CD4-positive, alpha-beta T cell treated with Interleukin-15 for 4 hours (primary cell): ENCODE measurements around the gene AGRP.
"Not testable (repeated sequence)": the region's sequence is repeated elsewhere in the genome, so short reads cannot be mapped to it uniquely, and the experiment has no call there.

Experiments used
- DNase-seq: peaks from one replicate; pipeline ENCODE4 v3.0.0-alpha.2; 2020; ENCODE audit warnings: low spot score

Gene AGRP

DNA sequence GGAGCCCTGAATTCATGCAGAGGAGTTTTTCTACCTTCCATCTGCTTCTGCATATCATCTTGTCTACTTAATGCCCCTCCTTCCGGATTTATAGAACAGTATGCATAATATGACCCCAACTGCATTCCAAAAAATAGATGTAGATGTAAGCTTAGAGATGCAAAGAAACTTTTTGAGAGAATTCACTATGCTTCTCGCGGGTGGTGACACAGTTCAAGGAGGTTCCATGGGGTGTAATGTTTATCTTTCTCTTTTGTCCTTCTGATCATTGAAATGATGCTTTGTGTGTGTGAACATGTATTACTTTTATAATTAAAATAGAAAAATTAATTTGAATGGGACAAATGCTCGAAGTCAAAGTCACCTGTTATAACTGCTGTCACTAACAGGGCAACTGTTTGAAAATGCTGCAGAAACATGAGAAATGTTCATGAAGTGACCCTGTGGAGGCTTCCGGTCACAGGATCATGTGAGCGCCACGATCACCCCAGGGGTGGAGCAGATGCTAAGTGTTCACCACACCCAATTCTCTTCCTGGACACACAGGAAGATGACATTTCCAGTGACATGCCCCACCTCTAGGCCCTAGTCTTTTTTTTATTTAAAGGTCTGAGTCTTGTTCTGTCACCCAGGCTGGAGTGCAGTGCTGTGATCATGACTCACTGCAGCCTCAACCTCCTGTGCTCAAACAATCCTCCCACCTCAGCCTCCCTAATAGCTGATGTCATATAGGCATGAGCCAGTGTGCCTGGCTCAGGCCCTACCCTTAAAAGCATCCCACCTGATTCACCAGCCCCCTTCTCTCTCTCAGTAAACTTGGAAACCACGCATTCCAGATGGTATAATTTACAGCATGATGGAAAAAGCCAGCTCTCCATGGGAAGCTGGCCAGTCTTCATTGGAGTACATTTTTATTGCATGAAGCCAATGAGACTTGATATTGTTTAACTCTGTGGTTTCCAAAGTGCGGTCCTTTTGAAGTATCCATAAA is 21.0 kb upstream of the AGRP start:
- peak; percentile 74 for DNase-seq

DNA sequence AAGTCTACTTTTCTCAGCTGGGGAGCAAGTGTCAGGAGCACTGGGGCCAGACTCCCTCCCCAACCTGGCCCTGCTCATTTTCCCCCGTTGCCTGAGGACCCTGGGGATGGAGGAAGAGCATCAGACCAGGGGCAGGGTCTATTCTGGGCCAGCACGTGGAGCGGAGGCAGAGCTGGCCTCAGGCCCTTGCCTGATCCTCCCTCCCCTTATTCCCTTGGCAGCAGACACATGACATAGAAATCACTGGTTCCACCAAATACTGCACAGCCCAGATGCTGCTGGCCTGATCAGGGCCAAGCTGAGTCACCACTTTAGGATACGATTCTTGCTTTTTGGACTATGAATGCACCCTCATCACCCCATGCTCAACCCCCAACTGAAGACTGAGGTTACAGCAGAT is 15.8 kb upstream of the AGRP start:
- DNase-seq, result no peak

DNA sequence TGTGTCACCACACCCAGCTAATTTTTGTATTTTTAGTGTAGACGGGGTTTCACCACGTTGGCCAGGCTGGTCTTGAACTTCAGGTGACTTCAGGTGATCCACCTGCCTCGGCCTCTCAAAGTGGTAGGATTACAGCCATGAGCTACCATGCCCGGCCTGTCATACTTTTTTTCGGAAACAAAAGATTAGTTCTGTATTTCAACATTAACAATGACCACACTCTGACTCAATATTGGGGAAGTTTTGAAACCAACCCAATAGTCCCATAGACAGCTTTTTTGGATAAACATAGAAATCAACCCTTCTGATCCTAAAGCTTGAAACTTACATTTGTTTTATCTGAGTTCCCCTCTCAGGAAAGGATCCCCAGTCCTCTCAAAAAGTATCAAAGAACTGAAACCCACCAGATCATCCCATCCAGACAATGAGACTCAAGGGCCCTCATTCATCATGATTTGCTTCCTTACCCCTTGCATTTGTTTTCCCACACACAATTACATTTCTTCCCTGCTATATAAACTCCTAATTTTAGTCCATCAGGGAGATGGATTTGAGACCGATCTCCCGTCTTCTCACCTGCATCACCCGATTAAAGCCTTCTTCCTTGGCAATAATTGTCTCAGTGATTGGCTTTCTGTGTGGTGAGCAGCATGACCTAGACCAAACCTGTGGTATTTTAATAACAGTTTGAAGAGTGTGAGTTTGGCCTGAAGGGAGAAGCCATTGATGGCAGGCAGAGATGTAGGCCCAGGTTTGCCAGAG is 7.2 kb upstream of the AGRP start:
- no peak for DNase-seq

DNA sequence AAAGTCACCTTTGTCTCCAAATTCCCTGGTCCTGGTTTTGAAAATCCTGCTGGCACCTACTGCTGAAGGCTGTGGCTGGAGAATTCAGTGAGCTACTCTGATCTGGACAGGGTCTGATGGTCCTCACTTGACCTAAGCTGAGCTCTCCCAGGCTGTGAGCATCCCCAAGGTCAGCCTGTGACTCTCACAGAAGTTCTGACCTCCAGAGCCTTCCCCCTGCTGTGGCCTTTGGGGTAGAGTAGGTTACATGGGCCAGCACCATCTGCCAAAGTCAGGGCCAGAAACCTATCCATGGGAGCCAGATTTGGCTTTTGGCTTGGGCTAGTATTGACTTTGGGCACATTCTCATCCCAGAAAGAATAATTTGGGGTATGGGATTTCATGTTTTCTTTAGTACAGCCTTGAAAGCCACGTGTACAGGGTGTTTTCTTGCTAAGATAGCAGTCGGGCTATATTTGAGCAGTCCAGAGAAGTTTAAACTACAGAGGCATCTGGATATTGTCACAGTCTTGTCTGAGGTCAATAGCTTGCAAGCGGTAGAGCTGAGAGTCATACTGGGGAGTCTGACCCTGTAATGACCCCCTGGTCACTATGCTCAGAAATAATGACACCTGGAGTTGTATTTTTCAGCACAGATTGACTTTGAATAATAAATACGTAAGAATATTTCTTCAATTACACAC is 6.2 kb upstream of the AGRP start:
- no peak for DNase-seq

DNA sequence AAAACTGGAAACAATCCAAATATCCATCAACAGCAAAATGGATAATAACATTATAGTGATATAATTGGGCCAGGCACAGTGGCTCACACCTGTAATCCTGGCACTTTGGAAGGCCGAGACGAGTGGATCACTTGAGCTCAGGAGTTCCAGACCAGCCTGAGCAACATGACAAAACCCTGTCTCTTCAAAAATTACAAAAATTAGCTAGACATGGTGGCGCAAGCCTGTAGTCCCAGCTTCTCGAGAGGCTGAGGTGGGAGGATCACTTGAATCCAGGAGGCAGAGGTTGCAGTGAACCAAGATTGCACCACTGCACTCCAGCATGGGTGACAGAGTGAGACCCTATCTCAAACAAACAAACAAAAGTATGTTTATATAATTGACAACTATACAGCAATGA is 4.2 kb upstream of the AGRP start:
- not testable (repeated sequence) for DNase-seq

DNA sequence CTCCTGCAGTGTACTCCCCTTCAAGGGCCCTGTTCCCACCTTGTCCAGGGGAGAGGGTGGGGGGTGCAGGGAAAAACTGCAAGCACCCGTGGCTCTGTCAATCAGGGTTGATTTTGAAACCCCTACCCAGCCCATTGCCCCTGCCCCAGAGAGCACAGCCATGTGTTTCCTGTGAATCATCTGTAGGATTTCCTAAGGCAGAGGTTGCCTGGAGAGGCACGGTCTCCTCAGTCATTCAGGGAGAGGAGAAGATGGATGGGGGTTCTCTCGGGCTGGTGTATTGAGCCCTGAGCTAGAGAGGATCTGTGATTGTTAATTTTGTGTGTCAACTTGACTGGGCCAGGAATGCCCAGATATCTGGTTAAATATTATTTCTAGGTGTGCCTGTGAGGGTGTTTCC is 3.5 kb upstream of the AGRP start:
- no peak for DNase-seq

DNA sequence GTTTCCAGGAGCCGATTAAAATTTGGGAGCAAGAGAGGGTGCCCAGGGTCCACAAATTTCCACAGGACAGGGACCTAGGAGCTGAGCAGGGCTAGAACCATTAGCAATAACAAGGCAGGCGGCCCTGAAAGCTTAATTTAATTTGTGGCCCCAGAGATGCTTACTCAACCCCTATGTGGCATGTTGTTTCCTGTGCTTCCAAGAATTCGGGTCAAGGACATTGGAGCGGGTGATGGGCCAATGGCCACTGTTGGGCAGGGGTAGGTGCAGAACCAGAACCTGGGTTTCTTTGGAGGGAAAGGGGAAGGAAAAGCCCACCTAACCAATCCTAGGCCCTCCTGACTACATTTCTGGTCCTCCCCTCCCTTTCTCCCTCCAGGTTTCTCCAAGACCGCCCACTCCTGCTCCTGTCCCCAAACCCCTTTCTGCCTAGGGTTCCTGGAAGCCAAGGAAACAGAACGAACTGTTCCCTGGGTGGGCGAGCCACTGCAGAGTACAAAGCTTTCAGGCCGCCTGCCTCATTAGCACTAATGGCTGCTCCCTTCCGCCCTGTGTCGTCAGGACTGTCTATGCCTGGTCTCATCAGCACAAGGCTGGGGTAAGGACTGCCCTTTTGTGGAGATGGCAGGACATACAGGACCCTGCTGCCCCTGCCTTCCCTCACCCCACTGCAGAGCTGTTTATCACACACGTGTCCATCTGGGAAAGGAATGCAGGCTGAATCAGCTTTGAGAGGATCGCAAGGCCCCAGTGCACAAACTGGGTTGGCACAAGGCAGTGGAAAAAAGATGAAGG is 581 bp upstream of the AGRP start:
- no peak for DNase-seq

DNA sequence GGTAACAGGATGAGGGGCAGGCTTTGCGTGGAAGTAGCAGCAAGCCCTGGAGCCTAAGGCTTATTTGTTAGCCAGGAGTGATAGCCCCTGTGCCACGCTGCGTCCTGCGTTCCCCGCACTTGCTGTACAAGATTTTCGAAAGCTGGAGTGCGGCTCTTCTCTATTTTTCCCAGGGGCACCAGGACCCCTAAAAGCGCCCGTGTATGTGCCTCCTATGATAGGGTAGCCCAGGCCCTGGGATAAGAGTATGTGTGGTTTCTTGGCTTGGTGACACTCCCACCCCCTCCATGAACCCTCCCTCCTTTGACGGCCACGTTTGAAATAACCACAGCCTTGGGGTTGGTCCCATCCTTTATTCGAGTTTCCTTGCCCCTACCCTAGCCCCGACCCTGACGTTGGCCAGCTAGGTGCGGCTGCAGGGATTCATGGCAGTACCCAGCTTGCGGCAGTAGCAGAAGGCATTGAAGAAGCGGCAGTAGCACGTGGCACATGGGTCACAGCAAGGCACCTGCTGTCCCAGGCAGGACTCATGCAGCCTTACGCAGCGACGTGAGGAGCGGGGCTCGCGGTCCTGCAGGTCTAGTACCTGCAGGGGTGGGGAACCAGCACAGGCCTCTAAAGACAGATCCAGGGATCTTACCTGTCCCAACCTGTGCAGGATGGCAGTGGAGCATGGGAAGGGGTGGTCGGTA is 968 bp downstream of the AGRP start:
- no peak for DNase-seq

DNA sequence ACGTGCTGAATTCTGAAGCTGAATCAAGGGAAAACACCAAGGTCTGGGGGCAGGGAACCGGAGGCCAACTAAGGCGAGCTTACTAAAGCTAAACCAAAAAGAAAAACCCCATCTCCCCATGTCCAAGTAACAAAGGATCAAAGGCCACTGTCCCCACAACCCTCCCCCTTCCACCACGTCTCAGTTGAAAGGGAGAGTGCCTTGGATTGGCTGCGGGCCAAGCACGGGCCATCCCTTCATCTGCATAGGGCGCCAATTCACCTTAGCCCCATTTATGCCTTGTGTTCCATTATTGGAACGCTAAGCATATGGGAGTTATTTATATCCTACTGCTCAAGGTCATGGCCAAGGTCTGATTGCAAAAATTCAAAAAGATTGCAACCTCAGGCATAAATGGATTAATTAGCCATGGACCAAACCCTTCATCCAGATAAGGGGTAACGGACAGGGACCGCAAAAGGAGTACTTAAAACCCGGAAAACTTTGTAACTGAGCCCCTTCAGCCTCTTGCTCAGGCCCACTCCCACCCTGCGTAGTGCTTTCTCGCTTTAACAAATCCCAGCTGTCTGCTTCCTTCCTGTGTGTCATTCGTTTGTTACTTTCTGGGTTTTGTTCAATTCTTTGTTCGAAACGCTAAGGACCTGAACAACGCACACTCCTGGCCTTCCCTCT is 1.6 kb downstream of the AGRP start:
- DNase-seq, result peak; percentile 22

DNA sequence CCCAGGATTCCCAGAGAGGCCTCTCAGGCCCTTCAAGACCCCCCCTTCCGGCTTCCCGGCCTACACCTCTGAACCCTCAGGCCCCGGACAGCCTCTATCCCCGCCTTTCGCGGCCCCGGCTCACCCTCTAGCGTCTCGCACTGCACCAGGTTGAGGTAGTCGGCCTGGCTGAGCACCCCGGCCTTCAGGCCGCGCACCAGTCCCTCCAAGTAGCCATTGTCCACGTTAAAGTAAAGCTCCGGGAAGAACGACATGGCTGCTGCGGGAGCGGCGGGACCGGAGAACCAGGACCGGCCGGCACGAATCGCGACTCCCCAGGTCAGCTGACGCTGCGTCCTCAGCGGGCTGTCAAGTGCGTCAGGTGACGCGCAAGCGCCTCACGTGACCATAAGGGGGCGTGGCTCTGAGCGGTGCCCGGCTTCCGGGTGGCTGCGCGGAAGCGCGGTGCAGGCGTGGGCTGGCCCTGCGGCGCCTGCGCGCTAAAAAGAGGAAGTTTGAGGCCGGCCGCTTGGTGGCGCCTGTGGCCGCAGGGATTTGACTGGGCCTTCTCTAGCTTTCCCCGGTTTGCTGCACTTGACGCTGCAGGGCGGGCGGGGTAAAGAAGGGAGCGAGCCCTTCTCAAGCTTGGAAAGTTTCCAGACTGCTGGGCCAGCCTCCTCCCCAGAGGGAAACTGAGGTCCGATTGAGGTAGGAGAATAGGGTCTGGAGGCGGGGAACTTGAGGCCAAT is 2.4 kb downstream of the AGRP start, which contains the start of gene ATP6V0D1:
Gene ATP6V0D1 (minus strand): TSS at position 325 of the 728 bp plus-strand sequence. CDS start 71 bp downstream, at position 254.
- DNase-seq, result peak; percentile 98

DNA sequence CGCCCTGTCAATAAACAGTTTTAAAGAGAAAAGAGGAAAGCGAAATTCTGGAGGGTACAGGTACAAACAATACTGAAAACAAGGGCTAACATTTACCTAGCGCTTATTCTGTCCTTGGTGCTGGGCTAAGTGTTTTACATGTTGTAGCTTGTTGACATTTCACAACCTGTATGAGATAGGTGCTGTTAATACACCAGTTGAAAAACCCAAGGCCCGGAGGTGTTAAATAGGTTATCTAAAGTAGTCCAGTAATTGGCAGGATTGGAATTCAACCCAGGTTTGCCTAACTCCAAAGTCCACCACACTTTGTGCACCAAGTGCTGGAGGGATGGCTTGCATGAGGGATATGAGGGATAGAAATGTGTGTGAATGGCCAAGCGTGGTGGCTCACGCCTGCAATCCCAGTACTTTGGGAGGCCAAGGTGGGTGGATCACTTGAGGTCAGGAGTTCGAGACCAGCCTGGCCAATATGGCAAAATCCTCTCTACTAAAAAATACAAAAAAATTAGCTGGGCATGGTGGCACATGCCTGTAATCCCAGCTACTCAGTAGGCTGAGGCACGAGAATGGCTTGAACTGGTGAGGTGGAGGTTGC is 5.3 kb downstream of the AGRP start:
- DNase-seq, result no peak

DNA sequence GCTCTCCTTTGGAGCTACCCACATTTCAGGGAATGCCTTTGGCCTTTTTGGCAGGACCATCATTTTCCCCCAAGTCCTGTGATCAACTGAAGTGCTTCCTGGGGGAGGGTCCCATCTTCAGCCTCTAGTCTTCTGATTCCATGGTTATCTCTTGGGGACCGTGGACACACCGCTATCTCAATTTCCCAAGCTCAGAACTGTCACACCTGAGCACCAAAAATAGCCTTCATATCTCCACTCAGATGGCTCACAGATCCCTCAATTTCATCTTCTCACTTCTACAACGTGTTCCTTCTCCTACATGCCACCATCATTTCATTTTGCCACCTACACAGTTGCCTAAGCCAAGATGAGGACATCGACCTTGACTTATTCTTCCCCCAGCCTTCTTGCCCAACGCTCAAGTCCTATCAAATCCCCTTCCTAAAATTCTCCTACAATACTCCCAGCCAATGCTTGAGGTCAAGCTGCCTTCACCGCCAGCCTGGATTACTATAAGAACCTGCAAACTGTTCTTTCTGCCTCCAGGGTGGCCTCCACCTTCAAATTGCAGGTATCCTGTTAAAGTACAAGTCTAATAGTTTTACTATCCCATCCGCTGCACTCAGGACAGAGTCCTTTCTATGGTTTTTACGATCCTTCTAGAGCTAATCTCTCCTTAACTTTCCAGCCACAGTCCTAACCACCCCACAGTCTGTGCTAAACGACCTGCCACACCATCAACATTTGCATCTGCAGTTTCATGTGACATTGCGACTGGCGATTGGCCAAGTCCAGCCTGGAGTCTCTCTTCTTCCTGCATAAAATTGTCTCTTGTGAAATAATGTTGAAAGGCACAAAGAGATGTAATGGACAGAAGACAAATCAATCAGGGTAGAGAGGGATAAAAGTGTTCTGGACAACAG is 8.5 kb downstream of the AGRP start:
- no peak for DNase-seq

DNA sequence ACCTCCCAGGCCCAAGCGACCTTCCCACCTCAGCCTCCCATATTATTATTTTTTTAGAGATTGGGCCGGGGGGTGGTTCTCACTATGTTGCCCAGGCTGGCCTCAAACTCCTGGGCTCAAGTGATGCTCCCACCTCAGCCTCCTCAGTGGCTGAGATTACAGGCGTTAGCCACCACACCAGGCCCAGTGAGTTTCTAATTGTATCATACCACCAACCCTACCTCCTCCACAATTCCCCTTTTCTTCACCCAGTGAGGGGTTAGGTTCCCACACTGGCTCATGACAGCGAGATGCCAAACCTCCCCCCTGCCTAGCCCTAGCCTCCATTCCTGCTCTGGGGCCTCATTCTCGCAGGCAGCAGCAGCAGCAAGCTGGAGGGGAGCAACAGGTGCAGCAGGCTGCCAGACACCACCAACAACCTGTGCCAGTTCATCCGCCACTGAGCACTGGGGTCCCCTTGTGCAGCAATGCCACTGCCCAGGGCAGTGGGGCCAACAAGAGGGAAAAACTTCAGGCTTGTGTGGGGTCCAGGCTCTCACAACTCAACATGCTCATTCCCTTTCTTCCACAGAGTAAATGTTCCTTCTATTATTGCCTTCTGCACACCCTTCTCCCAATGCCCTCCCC is 11.5 kb downstream of the AGRP start:
- DNase-seq, result no peak

DNA sequence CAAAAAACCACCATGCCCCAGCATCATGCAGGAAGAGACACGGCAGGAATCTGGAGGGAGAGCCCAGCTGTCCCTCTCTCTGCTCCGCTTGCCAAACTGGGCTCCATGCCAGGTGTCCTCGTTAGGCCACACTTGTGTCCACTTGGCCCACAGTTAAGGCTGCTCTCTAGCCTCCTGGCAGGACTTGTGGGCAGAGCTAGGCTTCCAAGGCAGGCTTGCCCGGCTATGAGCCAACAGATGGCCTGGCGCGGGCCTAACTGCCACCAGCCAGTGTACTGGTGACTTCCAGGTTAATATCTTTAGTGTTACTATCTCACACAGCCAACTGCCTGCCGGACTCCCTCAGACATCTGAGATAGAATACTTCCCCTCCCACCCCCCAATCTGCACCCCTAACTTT is 13.0 kb downstream of the AGRP start:
- no peak for DNase-seq

DNA sequence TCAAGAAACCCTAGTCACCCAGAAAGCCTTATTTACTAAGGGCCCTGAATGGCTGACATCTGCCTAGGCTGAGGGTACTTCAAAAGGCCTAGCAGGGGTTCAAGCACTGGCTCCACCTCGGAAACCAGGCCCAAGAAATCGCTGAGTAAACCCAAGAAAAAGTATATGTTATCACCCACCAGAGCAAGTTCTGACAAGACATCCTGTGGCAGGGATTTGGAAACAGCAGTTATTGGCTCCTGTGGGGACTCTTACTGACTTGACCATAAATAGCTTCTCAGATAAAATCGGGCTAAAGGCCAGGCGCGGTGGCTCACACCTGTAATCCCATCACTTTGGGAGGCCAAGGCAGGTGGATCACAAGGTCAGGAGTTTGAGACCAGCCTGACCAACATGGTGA is 14.6 kb downstream of the AGRP start:
- no peak for DNase-seq

DNA sequence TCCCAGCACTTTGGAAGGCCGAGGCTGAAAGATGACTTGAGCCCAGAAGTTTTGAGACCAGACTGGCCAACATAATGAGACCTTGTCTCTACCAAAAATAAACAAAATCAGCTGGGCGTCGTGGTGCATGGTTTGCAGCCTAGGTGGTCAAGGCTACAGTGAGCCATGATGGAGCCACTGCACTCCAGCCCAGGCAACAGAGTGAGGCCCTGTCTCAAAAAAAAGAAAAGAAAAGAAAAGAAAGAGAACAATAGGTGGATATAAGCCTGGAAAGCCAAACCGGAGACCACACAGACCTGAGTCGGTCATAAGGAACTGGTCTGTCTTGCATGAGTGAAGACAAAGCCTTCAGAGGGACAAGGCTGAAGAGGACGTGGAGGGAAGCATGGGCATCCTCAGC is 16.8 kb downstream of the AGRP start:
- no peak for DNase-seq

DNA sequence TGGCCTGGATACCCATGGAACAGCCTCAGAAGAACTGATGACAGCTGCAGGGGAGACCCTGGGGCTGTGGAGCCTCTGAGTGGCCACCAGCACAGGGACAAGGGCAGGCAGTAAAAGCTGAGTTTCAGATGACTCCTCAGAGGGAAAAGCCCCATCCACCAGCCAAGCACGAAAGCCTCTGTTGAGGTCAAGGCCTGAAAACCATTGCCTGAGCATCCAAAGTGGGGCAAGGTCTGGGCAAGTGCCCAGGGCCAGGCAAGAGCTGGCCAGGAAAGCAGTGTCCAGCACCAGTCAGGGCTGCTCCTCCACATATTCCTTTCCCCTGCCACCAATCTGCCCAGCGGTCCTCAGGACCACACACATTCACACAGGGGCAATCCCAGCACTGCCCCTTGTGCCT is 18.8 kb downstream of the AGRP start:
- no peak for DNase-seq

DNA sequence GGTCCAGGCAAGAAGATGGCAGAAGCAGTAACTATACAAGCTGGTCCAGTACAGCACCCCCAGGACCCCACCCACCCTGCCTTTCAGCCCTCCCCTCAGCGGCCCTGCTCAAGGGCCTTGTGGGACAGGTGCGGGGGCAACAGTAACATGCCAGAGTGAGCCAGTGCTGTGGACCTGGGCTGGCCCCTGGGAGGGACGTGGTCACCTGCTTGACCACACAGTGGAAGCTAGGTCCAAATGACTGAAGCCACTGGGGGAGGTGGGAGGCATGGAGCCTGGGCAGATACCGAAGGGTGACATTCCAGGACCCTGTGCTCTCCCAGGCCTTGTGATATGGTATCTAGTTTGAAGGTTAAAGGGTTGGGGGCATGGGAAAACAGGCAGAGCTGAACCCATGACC is 19.7 kb downstream of the AGRP start:
- DNase-seq, result no peak
